Neural progenitor cell (in vitro differentiated cells): ENCODE data around the gene MYLK2. TPM values are rescaled to one million over a fixed set of nuclear protein-coding genes. Genes with fewer than 3 reads are reported as not detected.

ENCODE experiments used
- DNase-seq: peaks from one replicate; pipeline ENCODE4 v3.0.0-alpha.2; 2016; ENCODE audit warnings: low spot score
- H2AFZ ChIP-seq: fragments of 200-600 bp; sonication (generic); replicated peaks from 2 replicates; pipeline ENCODE4 v1.6.1; 2016; ENCODE audit warnings: antibody characterized with exemption
- H3F3A ChIP-seq: fragments of 200-600 bp; sonication (generic); 2 replicates; pipeline ENCODE4 v1.6.1; 2016; ENCODE audit warnings: antibody characterized with exemption, low read depth
- H3K27ac ChIP-seq: fragments of 200-600 bp; sonication (generic); 2 replicates; pipeline ENCODE4 v1.5.1; 2016; ENCODE audit warnings: mild to moderate bottlenecking
- H3K27me3 ChIP-seq: fragments of 200-600 bp; sonication (generic); 2 replicates; pipeline ENCODE4 v1.6.1; 2016; ENCODE audit warnings: mild to moderate bottlenecking, moderate library complexity
- H3K36me3 ChIP-seq: fragments of 200-600 bp; sonication (generic); 2 replicates; pipeline ENCODE4 v1.5.1; 2016
- H3K4me1 ChIP-seq: fragments of 200-600 bp; sonication (generic); 2 replicates; pipeline ENCODE4 v1.6.1; 2016; ENCODE audit warnings: mixed run types
- H3K4me2 ChIP-seq: fragments of 200-600 bp; sonication (generic); 2 replicates; pipeline ENCODE4 v1.6.1; 2016
- H3K4me3 ChIP-seq: fragments of 200-600 bp; sonication (generic); 2 replicates; pipeline ENCODE4 v1.5.1; 2016
- H3K79me2 ChIP-seq: fragments of 200-600 bp; sonication (generic); 2 replicates; pipeline ENCODE4 v1.6.1; 2016; ENCODE audit warnings: low read depth
- H3K9ac ChIP-seq: fragments of 200-600 bp; sonication (generic); 2 replicates; pipeline ENCODE4 v1.6.1; 2016
- H3K9me3 ChIP-seq: fragments of 200-600 bp; sonication (generic); 2 replicates; pipeline ENCODE4 v1.5.1; 2016; ENCODE audit warnings: low read depth
- H4K20me1 ChIP-seq: fragments of 200-600 bp; sonication (generic); 2 replicates; pipeline ENCODE4 v1.6.1; 2016; ENCODE audit warnings: low read depth
- H3K27ac Mint-ChIP-seq: 3 replicates; pipeline ENCODE4 v1.8.0; 2021; ENCODE audit warnings: mixed read lengths
- H3K27me3 Mint-ChIP-seq: 2 replicates; pipeline ENCODE4 v1.8.0; 2022; ENCODE audit warnings: low read depth, mild to moderate bottlenecking, inconsistent platforms, moderate library complexity, mixed read lengths; ENCODE audit not compliant: insufficient read depth
- H3K36me3 Mint-ChIP-seq: 3 replicates; pipeline ENCODE4 v1.8.0; 2021; ENCODE audit warnings: mixed read lengths
- H3K4me1 Mint-ChIP-seq: 3 replicates; pipeline ENCODE4 v1.8.0; 2021; ENCODE audit warnings: mixed read lengths
- H3K4me3 Mint-ChIP-seq: 3 replicates; pipeline ENCODE4 v1.8.0; 2021; ENCODE audit warnings: mild to moderate bottlenecking, moderate library complexity, mixed read lengths
- H3K9me3 Mint-ChIP-seq: 3 replicates; pipeline ENCODE4 v1.8.0; 2020; ENCODE audit warnings: mixed read lengths
- CTCF ChIP-seq: fragments of 200-600 bp; sonication (generic); IDR thresholded peaks from 2 replicates; pipeline ENCODE4 v1.5.1; 2017; ENCODE audit warnings: antibody characterized with exemption, mild to moderate bottlenecking
- EZH2 ChIP-seq: fragments of 200-600 bp; sonication (generic); IDR thresholded peaks from 2 replicates; pipeline ENCODE4 v1.6.1; 2017; ENCODE audit warnings: antibody characterized with exemption, mild to moderate bottlenecking, moderate library complexity
- EZH2phosphoT487 ChIP-seq: fragments of 200-600 bp; sonication (generic); IDR thresholded peaks from 2 replicates; pipeline ENCODE4 v1.6.1; 2017; ENCODE audit warnings: antibody characterized with exemption
- total RNA-seq: library from RNA; depleted of rRNA; stranded (reverse); fragments of >200 nt; gene quantifications from 2 replicates; pipeline ENCODE4 v1.2.3, GENCODE V29; 2015; ENCODE audit warnings: low replicate concordance

Gene MYLK2
- total RNA-seq, 1 donor from 2014 or later: not detected

DNA sequence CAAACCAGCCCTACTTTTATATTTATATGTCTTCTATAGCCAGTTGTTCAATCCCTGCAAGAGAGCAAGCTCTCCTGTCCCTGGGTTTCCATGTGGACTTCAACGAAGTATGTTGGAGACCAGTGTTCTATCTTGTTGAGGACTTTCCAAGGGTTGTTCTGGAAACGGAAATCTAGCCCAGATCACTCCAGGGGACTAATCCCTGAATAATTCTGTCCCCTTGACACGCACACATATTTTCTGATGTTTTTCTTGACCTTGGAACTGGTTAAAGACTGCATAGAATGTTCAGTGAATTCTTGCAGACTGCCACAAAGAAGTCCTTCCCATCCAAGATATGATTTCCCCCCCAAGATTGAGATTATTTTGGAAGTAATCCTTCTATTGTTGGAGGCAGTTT lies 9.5 kb upstream of the MYLK2 start:
- H3K27me3 ChIP-seq: no peaks in the 10 kb centered on the region
- no peak overlapping the region for H2AFZ ChIP-seq
- no peaks in the 10 kb centered on the region for H3K79me2 ChIP-seq
- H3K9me3 Mint-ChIP-seq: no peaks in the 10 kb centered on the region
- H3K4me1 Mint-ChIP-seq: peaks cover 20% of the 10 kb centered on the region
- no peak overlapping the region for H3K9ac ChIP-seq
- H3F3A ChIP-seq: no peaks in the 10 kb centered on the region
- peaks cover 9% of the 10 kb centered on the region for H3K36me3 Mint-ChIP-seq
- no peaks in the 10 kb centered on the region for H3K36me3 ChIP-seq
- no peaks in the 10 kb centered on the region for H3K9me3 ChIP-seq
- no peaks in the 10 kb centered on the region for H3K4me1 ChIP-seq
- H3K27ac Mint-ChIP-seq: no peak overlapping the region
- no peaks in the 10 kb centered on the region for H4K20me1 ChIP-seq
- no peak overlapping the region for H3K4me3 ChIP-seq
- no peak overlapping the region for H3K4me3 Mint-ChIP-seq
- no peak overlapping the region for H3K27ac ChIP-seq
- no peak for DNase-seq
- H3K27me3 Mint-ChIP-seq: no peaks in the 10 kb centered on the region
- TF ChIP-seq EZH2phosphoT487 (no peak), EZH2 (no peak), CTCF (no peak)
- H3K4me2 ChIP-seq: no peak overlapping the region

GRCh38 chr20:31811198-31811597 lies 8.0 kb upstream of the MYLK2 start:
- no peaks in the 10 kb centered on the region for H3K27me3 Mint-ChIP-seq
- TF ChIP-seq CTCF (no peak), EZH2phosphoT487 (no peak)
- H3K27ac ChIP-seq: no peak overlapping the region
- no peaks in the 10 kb centered on the region for H3K9me3 ChIP-seq
- no peak overlapping the region for H2AFZ ChIP-seq
- H3K36me3 ChIP-seq: no peaks in the 10 kb centered on the region
- DNase-seq: no peak
- no peak overlapping the region for H3K4me3 ChIP-seq
- no peaks in the 10 kb centered on the region for H3K27me3 ChIP-seq
- H4K20me1 ChIP-seq: no peaks in the 10 kb centered on the region
- peaks cover 6% of the 10 kb centered on the region for H3K4me1 ChIP-seq
- H3K4me3 Mint-ChIP-seq: no peak overlapping the region
- peaks cover 6% of the 10 kb centered on the region for H3K36me3 Mint-ChIP-seq
- no peaks in the 10 kb centered on the region for H3K9me3 Mint-ChIP-seq
- H3K4me1 Mint-ChIP-seq: peaks cover 23% of the 10 kb centered on the region
- H3K4me2 ChIP-seq: no peak overlapping the region
- no peaks in the 10 kb centered on the region for H3K79me2 ChIP-seq
- peaks cover 6% of the 10 kb centered on the region for H3F3A ChIP-seq
- H3K9ac ChIP-seq: no peak overlapping the region
- no peak overlapping the region for H3K27ac Mint-ChIP-seq

GRCh38 chr20:31811796-31812728 lies 7.1 kb upstream of the MYLK2 start:
- no peak overlapping the region for H2AFZ ChIP-seq
- H3K79me2 ChIP-seq: no peaks in the 10 kb centered on the region
- peaks cover 6% of the 10 kb centered on the region for H3F3A ChIP-seq
- no peaks in the 10 kb centered on the region for H3K9me3 Mint-ChIP-seq
- H3K27ac Mint-ChIP-seq: no peak overlapping the region
- no peaks in the 10 kb centered on the region for H4K20me1 ChIP-seq
- no peak overlapping the region for H3K4me3 Mint-ChIP-seq
- no peaks in the 10 kb centered on the region for H3K36me3 ChIP-seq
- H3K4me1 Mint-ChIP-seq: peaks cover 23% of the 10 kb centered on the region
- H3K27me3 Mint-ChIP-seq: no peaks in the 10 kb centered on the region
- H3K9ac ChIP-seq: no peak overlapping the region
- TF ChIP-seq EZH2 (no peak), EZH2phosphoT487 (no peak), CTCF (no peak)
- H3K4me3 ChIP-seq: no peak overlapping the region
- H3K4me2 ChIP-seq: no peak overlapping the region
- H3K36me3 Mint-ChIP-seq: peaks cover 2% of the 10 kb centered on the region
- no peak overlapping the region for H3K27ac ChIP-seq
- H3K27me3 ChIP-seq: no peaks in the 10 kb centered on the region
- peaks cover 6% of the 10 kb centered on the region for H3K4me1 ChIP-seq
- H3K9me3 ChIP-seq: no peaks in the 10 kb centered on the region
- no peak for DNase-seq
